ENCODE data around the gene IL1RAPL2. TPM values are rescaled to one million over a fixed set of nuclear protein-coding genes. Genes with fewer than 3 reads are reported as not detected.

Gene IL1RAPL2
- polyA plus RNA-seq, 3 donors: not detected

DNA sequence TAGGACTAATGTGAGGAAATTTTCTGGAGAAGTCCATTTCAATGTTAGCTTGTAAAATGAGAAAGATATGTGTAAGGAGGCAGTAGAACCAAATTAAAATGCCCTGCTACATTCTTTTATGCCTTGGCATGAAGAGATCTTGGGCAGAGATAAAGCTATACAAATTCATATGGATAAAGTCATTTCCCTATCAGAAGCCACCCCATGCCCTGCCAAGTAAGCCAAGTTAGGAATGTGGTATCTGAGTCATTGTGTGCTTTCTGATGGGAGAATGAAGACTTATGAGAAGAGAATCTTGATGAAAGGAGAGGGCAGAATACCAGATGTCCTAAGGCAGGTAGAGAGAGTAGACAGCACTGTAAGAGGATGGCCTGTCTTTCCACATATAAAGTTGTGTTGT is 570.8 kb downstream of the IL1RAPL2 start:
- Histone ChIP-seq H3K4me1 (ENCODE audit: control insufficient read depth in 1 of 2, insufficient read depth in 2 of 2, low read length in 2 of 2) (no peaks in the 10 kb centered on the region), H3K79me2 (ENCODE audit: insufficient read depth, low read length) (no peaks in the 10 kb centered on the region), H3K4me3 (replicated peaks in 1 of 3; ENCODE audit: low read depth in 2 of 3, low read length in 3 of 3) (no peak overlapping the region), H3K9ac (ENCODE audit: insufficient read depth, low read length, poor library complexity, severe bottlenecking) (no peak overlapping the region), H3K36me3 (replicated peaks in 1 of 2; ENCODE audit: control insufficient read depth in 1 of 2, insufficient read depth in 2 of 2, low read length in 2 of 2) (no peaks in the 10 kb centered on the region), H3K27ac (ENCODE audit: low read depth in 1 of 2, low read length in 2 of 2) (no peak overlapping the region), H2AFZ (ENCODE audit: insufficient read depth, low read depth, low read length, poor library complexity, severe bottlenecking) (no peak overlapping the region), H4K20me1 (ENCODE audit: insufficient read depth, low read length) (no peaks in the 10 kb centered on the region), H3K27me3 (ENCODE audit: control insufficient read depth in 2 of 2, insufficient read depth in 2 of 2, low read length in 2 of 2) (no peaks in the 10 kb centered on the region), H3K4me2 (replicated peaks; ENCODE audit: extremely low read depth, low read length, poor library complexity, severe bottlenecking) (no peak overlapping the region), H3K9me3 (replicated peaks in 1 of 2; ENCODE audit: control insufficient read depth in 1 of 2, insufficient read depth in 1 of 2, low read length in 2 of 2) (no peaks in the 10 kb centered on the region)
- no peak for DNase-seq
- H3K4me3 Mint-ChIP-seq: no peak overlapping the region
- H3K9me3 Mint-ChIP-seq: peaks cover 0 to 3% (median 0%) of the 10 kb centered on the region in 7 donors
- no peaks in the 10 kb centered on the region for H3K4me1 Mint-ChIP-seq
- H3K27me3 Mint-ChIP-seq (ENCODE audit: low read depth in 3 of 3): peaks cover 0 to 3% (median 1%) of the 10 kb centered on the region in 3 donors
- intact Hi-C loops (cut with micrococcal nuclease): no loop called here
- H3K36me3 Mint-ChIP-seq: no peaks in the 10 kb centered on the region
- TF ChIP-seq, protein P1, sequence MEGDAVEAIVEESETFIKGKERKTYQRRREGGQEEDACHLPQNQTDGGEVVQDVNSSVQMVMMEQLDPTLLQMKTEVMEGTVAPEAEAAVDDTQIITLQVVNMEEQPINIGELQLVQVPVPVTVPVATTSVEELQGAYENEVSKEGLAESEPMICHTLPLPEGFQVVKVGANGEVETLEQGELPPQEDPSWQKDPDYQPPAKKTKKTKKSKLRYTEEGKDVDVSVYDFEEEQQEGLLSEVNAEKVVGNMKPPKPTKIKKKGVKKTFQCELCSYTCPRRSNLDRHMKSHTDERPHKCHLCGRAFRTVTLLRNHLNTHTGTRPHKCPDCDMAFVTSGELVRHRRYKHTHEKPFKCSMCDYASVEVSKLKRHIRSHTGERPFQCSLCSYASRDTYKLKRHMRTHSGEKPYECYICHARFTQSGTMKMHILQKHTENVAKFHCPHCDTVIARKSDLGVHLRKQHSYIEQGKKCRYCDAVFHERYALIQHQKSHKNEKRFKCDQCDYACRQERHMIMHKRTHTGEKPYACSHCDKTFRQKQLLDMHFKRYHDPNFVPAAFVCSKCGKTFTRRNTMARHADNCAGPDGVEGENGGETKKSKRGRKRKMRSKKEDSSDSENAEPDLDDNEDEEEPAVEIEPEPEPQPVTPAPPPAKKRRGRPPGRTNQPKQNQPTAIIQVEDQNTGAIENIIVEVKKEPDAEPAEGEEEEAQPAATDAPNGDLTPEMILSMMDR (IDR thresholded peaks at IDR 0.05): no peak
- H3K27ac Mint-ChIP-seq: no peak overlapping the region

DNA sequence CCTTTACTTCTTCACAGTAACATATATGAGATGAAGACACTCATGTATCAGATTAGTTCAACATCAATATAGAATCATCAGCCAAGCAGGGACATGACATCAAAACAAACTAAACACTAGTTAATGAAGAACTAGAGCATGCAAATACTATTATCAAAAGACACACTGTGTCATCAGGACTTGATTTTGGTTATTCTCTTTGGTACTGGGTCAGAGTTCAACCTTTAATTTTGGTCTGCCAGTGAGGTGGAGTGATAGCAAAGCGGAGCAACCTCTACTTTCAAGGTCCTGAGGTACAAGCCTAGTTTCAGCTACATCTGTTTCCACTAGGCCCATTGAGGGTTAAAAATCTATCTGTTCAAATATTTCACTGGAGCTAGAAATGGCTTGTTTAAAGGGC is 584.0 kb downstream of the IL1RAPL2 start:
- no peaks in the 10 kb centered on the region for H3K36me3 Mint-ChIP-seq
- WGBS (ENCODE audit: insufficient coverage): no CpG with 5 or more reads among the region's 1 CpG
- Histone ChIP-seq H3K36me3 (replicated peaks in 1 of 2; ENCODE audit: control insufficient read depth in 1 of 2, insufficient read depth in 2 of 2, low read length in 2 of 2) (no peaks in the 10 kb centered on the region), H3K9ac (ENCODE audit: insufficient read depth, low read length, poor library complexity, severe bottlenecking) (no peak overlapping the region), H3K9me3 (replicated peaks in 1 of 2; ENCODE audit: control insufficient read depth in 1 of 2, insufficient read depth in 1 of 2, low read length in 2 of 2) (no peaks in the 10 kb centered on the region), H3K27ac (ENCODE audit: low read depth in 1 of 2, low read length in 2 of 2) (no peak overlapping the region), H3K4me1 (ENCODE audit: control insufficient read depth in 1 of 2, insufficient read depth in 2 of 2, low read length in 2 of 2) (no peaks in the 10 kb centered on the region), H2AFZ (ENCODE audit: insufficient read depth, low read depth, low read length, poor library complexity, severe bottlenecking) (no peak overlapping the region), H3K79me2 (ENCODE audit: insufficient read depth, low read length) (no peaks in the 10 kb centered on the region), H3K4me3 (replicated peaks in 1 of 3; ENCODE audit: low read depth in 2 of 3, low read length in 3 of 3) (no peak overlapping the region), H3K4me2 (replicated peaks; ENCODE audit: extremely low read depth, low read length, poor library complexity, severe bottlenecking) (no peak overlapping the region), H3K27me3 (ENCODE audit: control insufficient read depth in 2 of 2, insufficient read depth in 2 of 2, low read length in 2 of 2) (no peaks in the 10 kb centered on the region), H4K20me1 (ENCODE audit: insufficient read depth, low read length) (no peaks in the 10 kb centered on the region)
- H3K27me3 Mint-ChIP-seq (ENCODE audit: low read depth in 3 of 3): peaks cover 0 to 3% (median 0%) of the 10 kb centered on the region in 3 donors
- H3K4me3 Mint-ChIP-seq: no peak overlapping the region
- no peak for DNase-seq
- intact Hi-C loops (cut with micrococcal nuclease): no loop called here
- H3K27ac Mint-ChIP-seq: no peak overlapping the region
- H3K4me1 Mint-ChIP-seq: no peaks in the 10 kb centered on the region
- TF ChIP-seq, protein P1 (IDR thresholded peaks at IDR 0.05): no peak
- peaks cover 0 to 2% (median 0%) of the 10 kb centered on the region in 7 donors for H3K9me3 Mint-ChIP-seq
